OCI-LY1 (cell line): ENCODE results near the gene BTBD9.

Source experiments
- H2AFZ ChIP-seq: fragments of 200-600 bp; sonication (generic), shearing (Covaris generic); 2 replicates; pipeline ENCODE4 v1.6.0; 2014; ENCODE audit warnings: antibody characterized with exemption, mild to moderate bottlenecking, low read length
- H3F3A ChIP-seq: fragments of 200-600 bp; sonication (generic), shearing (Covaris generic); 2 replicates; pipeline ENCODE4 v1.6.0; 2014; ENCODE audit warnings: mild to moderate bottlenecking, antibody characterized with exemption, low read length, moderate library complexity; ENCODE audit not compliant: insufficient read depth
- H3K27ac ChIP-seq: fragments of 200-600 bp; sonication (generic); 2 replicates; pipeline ENCODE4 v1.5.1; 2014; ENCODE audit warnings: low read length, mixed run types, mild to moderate bottlenecking, low read depth; ENCODE audit not compliant: poor library complexity, severe bottlenecking
- H3K27me3 ChIP-seq: fragments of 200-600 bp; sonication (generic); 2 replicates; pipeline ENCODE4 v1.6.0; 2014; ENCODE audit warnings: antibody characterized with exemption, mild to moderate bottlenecking, low read length, moderate library complexity; ENCODE audit not compliant: insufficient read depth
- H3K36me3 ChIP-seq: fragments of 200-600 bp; sonication (generic); 2 replicates; pipeline ENCODE4 v1.6.1; 2014; ENCODE audit warnings: mild to moderate bottlenecking, antibody characterized with exemption, low read length, moderate library complexity, mixed read lengths; ENCODE audit not compliant: insufficient read depth
- H3K4me1 ChIP-seq: fragments of 200-600 bp; sonication (generic); 2 replicates; pipeline ENCODE4 v1.5.1; 2014; ENCODE audit warnings: mild to moderate bottlenecking, low read length, moderate library complexity; ENCODE audit not compliant: insufficient read depth, severe bottlenecking
- H3K4me2 ChIP-seq: fragments of 200-600 bp; sonication (generic), shearing (Covaris generic); 2 replicates; pipeline ENCODE4 v1.6.1; 2014; ENCODE audit warnings: low read length
- H3K4me3 ChIP-seq: fragments of 200-600 bp; sonication (generic); 2 replicates; pipeline ENCODE4 v1.5.1; 2014; ENCODE audit warnings: low read length, low read depth, mild to moderate bottlenecking, mixed read lengths; ENCODE audit not compliant: poor library complexity, severe bottlenecking
- H3K79me2 ChIP-seq: fragments of 200-600 bp; shearing (Covaris generic); 2 replicates; pipeline ENCODE4 v1.6.1; 2016; ENCODE audit warnings: mixed run types, low read length, mixed read lengths; ENCODE audit not compliant: insufficient read depth
- H3K9ac ChIP-seq: fragments of 200-600 bp; sonication (generic), shearing (Covaris generic); 2 replicates; pipeline ENCODE4 v1.6.1; 2014; ENCODE audit warnings: mild to moderate bottlenecking, low read length, mixed read lengths
- H3K9me2 ChIP-seq: fragments of 200-600 bp; sonication (generic), shearing (Covaris generic); 2 replicates; pipeline ENCODE4 v1.6.1; 2014; ENCODE audit warnings: low read depth, mild to moderate bottlenecking, low read length, mixed read lengths
- H3K9me3 ChIP-seq: fragments of 200-600 bp; shearing (Covaris generic); 2 replicates; pipeline ENCODE4 v1.6.1; 2014; ENCODE audit warnings: low read length, mixed read lengths
- H4K20me1 ChIP-seq: fragments of 200-600 bp; sonication (generic), shearing (Covaris generic); 2 replicates; pipeline ENCODE4 v1.6.0; 2016; ENCODE audit warnings: mild to moderate bottlenecking, low read length; ENCODE audit not compliant: insufficient read depth
- CTCF ChIP-seq: fragments of 200-600 bp; sonication (generic), shearing (Covaris generic); IDR thresholded peaks from 2 replicates; pipeline ENCODE4 v1.5.1; 2017; ENCODE audit warnings: mild to moderate bottlenecking, antibody characterized with exemption, low read length, moderate library complexity, mixed read lengths
- EZH2 ChIP-seq: fragments of 200-600 bp; sonication (generic), shearing (Covaris generic); IDR thresholded peaks from 2 replicates; pipeline ENCODE4 v1.8.0; 2017; ENCODE audit warnings: borderline replicate concordance, mixed run types, mild to moderate bottlenecking, antibody characterized with exemption, low read length, moderate library complexity, mixed read lengths

The BTBD9 gene

GRCh38 chr6:38155621-38156204, 484.0 kb downstream of the BTBD9 start:
- no peaks in the 10 kb centered on the region for H3K9me3 ChIP-seq
- H3K36me3 ChIP-seq = no peaks in the 10 kb centered on the region
- H3K4me1 ChIP-seq = peaks cover 17% of the 10 kb centered on the region
- no peak overlapping the region for H3K4me3 ChIP-seq
- H3F3A ChIP-seq = no peaks in the 10 kb centered on the region
- H3K27ac ChIP-seq = no peak overlapping the region
- H3K9me2 ChIP-seq = no peaks in the 10 kb centered on the region
- no peaks in the 10 kb centered on the region for H4K20me1 ChIP-seq
- no peak overlapping the region for H2AFZ ChIP-seq
- TF ChIP-seq EZH2 (no peak), CTCF (no peak)
- no peak overlapping the region for H3K9ac ChIP-seq
- no peaks in the 10 kb centered on the region for H3K79me2 ChIP-seq
- H3K4me2 ChIP-seq = no peak overlapping the region
- H3K27me3 ChIP-seq = no peaks in the 10 kb centered on the region

GRCh38 chr6:38155144-38155543, 484.6 kb downstream of the BTBD9 start:
- H3K4me1 ChIP-seq = peaks cover 17% of the 10 kb centered on the region
- no peaks in the 10 kb centered on the region for H3F3A ChIP-seq
- no peak overlapping the region for H2AFZ ChIP-seq
- H3K27ac ChIP-seq = no peak overlapping the region
- H3K4me3 ChIP-seq = no peak overlapping the region
- no peaks in the 10 kb centered on the region for H3K9me2 ChIP-seq
- H3K9ac ChIP-seq = no peak overlapping the region
- H3K36me3 ChIP-seq = no peaks in the 10 kb centered on the region
- no peaks in the 10 kb centered on the region for H4K20me1 ChIP-seq
- no peaks in the 10 kb centered on the region for H3K9me3 ChIP-seq
- H3K79me2 ChIP-seq = no peaks in the 10 kb centered on the region
- H3K27me3 ChIP-seq = no peaks in the 10 kb centered on the region
- no peak overlapping the region for H3K4me2 ChIP-seq
- TF ChIP-seq EZH2 (no peak), CTCF (no peak)

- Histone ChIP-seq H3K4me2 (no peak overlapping the region), H3K27ac (no peak overlapping the region), H3K9ac (no peak overlapping the region), H3F3A (no peaks in the 10 kb centered on the region), H3K79me2 (no peaks in the 10 kb centered on the region), H3K4me3 (no peak overlapping the region), H3K4me1 (peaks cover 17% of the 10 kb centered on the region), H3K9me2 (no peaks in the 10 kb centered on the region), H3K27me3 (no peaks in the 10 kb centered on the region), H3K9me3 (no peaks in the 10 kb centered on the region), H3K36me3 (no peaks in the 10 kb centered on the region), H4K20me1 (no peaks in the 10 kb centered on the region), H2AFZ (no peak overlapping the region)
- TF ChIP-seq CTCF (no peak), EZH2 (no peak)
These were observed 485.0 kb downstream of the BTBD9 start for GRCh38 chr6:38154731-38155130.
